Stomach (tissue), 4 donors: ENCODE measurements around the gene MYO5B.

Experiments
- EP300 ChIP-seq: sonication (generic); formaldehyde crosslinking; IDR thresholded peaks from one replicate; pipeline ENCODE4 v1.6.1; 2017; ENCODE audit warnings: antibody characterized with exemption
- POLR2A ChIP-seq, 4 donors: fragments of 450-650 bp; IDR thresholded peaks; one replicate each; pipeline ENCODE4 v1.6.1; 2016; ENCODE audit warnings: antibody characterized with exemption in 4 of 4, control low read depth in 2 of 4, mild to moderate bottlenecking in 1 of 4, moderate library complexity in 1 of 4
- POLR2AphosphoS5 ChIP-seq, 3 donors: sonication (generic); formaldehyde crosslinking; IDR thresholded peaks; one replicate each; pipeline ENCODE4 v1.6.1; 2016; ENCODE audit warnings: antibody characterized with exemption in 3 of 3
- TF ChIP-seq, protein P1 (sequence below), 7 experiments: fragments of 450-650 bp in 4 of 7; fragments of 200-600 bp in 3 of 7; sonication (generic) in 3 of 7; IDR thresholded peaks; one replicate each; pipeline ENCODE4 v1.5.1; 2016 to 2019; ENCODE audit warnings: antibody characterized with exemption in 7 of 7, control low read depth in 2 of 7, mild to moderate bottlenecking in 1 of 7

DNA sequence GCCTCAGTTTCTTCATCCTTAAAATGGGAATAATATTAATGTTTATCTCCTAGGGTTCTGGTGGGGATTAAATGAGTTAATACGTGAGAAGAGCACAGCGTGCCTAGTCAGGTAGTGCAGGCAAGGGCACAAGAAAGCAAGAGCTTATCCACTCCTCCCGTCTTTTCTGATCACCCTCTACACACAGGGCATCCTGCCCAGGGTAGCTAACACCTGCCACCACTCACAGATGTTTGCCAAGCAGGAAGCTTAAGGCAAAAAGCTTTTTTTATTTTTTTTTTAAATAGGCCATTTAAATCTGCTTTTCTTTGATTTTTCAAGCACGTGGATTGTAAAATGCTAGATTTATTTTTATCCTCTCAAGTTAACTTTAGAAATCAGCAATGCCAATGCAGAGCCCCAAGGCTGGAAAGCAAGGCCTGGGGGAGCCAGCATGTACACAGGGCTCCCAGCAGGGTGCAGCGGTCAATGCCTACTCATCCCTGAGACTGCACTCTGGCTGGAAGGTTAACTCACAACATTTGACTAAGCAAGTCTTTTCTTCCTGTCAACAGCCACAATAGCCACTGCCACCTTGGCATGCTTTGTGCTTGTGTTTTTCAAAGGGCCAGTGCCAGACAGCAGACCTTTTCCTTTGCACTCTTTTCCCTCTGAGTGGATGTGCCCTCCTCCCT, 295.2 kb downstream of the MYO5B start:
- TF ChIP-seq, protein P1, sequence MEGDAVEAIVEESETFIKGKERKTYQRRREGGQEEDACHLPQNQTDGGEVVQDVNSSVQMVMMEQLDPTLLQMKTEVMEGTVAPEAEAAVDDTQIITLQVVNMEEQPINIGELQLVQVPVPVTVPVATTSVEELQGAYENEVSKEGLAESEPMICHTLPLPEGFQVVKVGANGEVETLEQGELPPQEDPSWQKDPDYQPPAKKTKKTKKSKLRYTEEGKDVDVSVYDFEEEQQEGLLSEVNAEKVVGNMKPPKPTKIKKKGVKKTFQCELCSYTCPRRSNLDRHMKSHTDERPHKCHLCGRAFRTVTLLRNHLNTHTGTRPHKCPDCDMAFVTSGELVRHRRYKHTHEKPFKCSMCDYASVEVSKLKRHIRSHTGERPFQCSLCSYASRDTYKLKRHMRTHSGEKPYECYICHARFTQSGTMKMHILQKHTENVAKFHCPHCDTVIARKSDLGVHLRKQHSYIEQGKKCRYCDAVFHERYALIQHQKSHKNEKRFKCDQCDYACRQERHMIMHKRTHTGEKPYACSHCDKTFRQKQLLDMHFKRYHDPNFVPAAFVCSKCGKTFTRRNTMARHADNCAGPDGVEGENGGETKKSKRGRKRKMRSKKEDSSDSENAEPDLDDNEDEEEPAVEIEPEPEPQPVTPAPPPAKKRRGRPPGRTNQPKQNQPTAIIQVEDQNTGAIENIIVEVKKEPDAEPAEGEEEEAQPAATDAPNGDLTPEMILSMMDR (IDR thresholded peaks at IDR 0.05): no peak
- TF ChIP-seq POLR2A (IDR thresholded peaks at IDR 0.05): no peak
- no peak for TF ChIP-seq POLR2AphosphoS5 (IDR thresholded peaks at IDR 0.05)
- no peak for TF ChIP-seq EP300
